B cell (primary cell): ENCODE data around the gene ACOX2.

Source experiments
- CTCF ChIP-seq: fragments of 200-600 bp; IDR thresholded peaks from one replicate; pipeline ENCODE4 v1.8.0; 2022; ENCODE audit warnings: antibody characterized with exemption, mild to moderate bottlenecking
- EZH2 ChIP-seq: IDR thresholded peaks from 2 replicates; pipeline ENCODE4 v1.6.1; 2012; ENCODE audit warnings: borderline replicate concordance, low read depth, mild to moderate bottlenecking, moderate library complexity, low read length; ENCODE audit not compliant: insufficient read depth, poor library complexity, severe bottlenecking

GRCh38 chr3:58496206-58496857, 40.7 kb downstream of the ACOX2 start:
- TF ChIP-seq CTCF (no peak), EZH2 (no peak)
